Measurements from ENCODE around the gene MAD1L1.

Gene MAD1L1

DNA sequence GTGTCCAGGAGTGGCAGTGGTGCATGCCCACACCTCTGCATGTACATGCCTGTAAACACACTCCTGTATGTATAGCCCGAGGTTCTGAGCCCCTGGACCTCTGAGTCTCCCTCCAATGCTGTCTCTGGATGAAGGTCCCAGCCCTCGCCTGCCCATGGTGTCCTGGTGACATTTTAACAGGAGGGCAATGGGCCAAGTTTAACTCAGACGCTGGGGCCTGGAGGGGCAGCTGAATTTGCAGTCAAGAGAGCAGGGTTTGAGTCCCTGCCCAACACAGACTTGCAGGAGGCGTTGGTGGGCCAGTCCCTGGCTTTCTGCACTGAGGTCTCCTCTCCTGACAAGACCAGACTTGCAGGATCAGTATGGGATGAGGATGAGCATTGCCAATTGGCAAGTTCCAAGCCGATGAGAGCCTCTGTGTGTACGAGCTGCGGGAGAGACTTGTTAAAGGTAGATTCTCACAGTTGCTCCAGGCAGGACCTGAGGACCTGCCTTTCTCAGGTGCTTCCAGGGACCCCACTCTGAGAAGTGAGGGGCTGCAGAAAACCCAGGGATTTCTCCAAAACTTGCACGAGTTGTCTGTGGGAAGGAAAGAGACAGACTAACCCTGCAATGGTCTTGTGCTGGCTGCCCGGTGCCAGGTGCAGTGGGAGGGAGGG is 420.8 kb downstream of the MAD1L1 start:
- Histone ChIP-seq H3K4me3 (ENCODE audit: insufficient read depth, low read depth, low read length, poor library complexity, severe bottlenecking) (no peak overlapping the region), H3K36me3 (ENCODE audit: control insufficient read depth, insufficient read depth, low read length) (peaks cover 7% of the 10 kb centered on the region), H3K27ac (ENCODE audit: insufficient read depth, low read length, poor library complexity, severe bottlenecking) (no peak overlapping the region), H3K27me3 (replicated peaks; ENCODE audit: control insufficient read depth, insufficient read depth, low read length, poor library complexity, severe bottlenecking) (no peaks in the 10 kb centered on the region), H3K4me1 (ENCODE audit: control insufficient read depth, insufficient read depth, low read length, poor library complexity, severe bottlenecking) (no peaks in the 10 kb centered on the region), H3K9me3 (ENCODE audit: control insufficient read depth, low read length) (no peaks in the 10 kb centered on the region)
- DNase-seq, result no peak

DNA sequence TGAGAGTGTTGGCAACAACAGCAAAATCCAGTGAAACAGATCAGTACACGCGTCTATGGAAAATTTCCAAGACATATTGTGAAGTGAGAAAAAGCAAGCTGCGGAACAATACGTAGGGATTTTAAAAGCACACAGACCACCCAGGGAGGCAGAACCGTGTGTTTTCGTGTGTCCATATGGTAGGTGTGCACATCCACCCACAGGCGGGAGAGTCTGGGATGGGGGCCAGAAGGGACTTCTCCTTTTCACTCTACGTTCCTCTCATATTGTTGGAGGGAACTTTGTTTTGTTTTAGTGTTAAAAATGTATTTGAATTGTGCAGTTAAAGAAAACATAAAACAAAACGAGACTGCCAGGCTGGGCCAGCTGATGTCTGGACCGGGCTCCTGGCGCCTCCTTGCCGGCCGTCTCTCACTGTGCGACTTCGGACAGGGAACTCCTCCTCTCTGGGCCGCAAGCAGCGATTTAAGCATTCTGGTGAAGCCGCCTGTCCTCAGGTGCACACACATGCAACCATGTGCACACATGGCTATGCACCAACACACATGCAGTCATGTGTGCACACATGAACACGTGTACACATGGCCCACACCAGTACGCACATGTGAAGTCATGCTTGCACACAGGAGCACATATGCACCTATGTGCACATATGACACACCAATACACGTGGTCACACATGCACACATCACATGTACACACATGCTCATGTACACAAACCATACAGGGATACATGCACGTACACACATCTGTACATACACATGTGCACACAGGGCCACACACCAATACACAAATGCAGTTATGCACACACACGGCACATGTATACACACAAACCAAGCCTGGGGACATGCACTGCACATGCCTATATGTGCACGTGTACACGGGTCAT is 421.5 kb downstream of the MAD1L1 start:
- H3K4me3 ChIP-seq (ENCODE audit: insufficient read depth, low read depth, low read length, poor library complexity, severe bottlenecking), result no peak overlapping the region
- H3K27ac ChIP-seq (ENCODE audit: insufficient read depth, low read length, poor library complexity, severe bottlenecking), result no peak overlapping the region
- no peaks in the 10 kb centered on the region for H3K27me3 ChIP-seq (replicated peaks; ENCODE audit: control insufficient read depth, insufficient read depth, low read length, poor library complexity, severe bottlenecking)
- peaks cover 7% of the 10 kb centered on the region for H3K36me3 ChIP-seq (ENCODE audit: control insufficient read depth, insufficient read depth, low read length)
- H3K4me1 ChIP-seq (ENCODE audit: control insufficient read depth, insufficient read depth, low read length, poor library complexity, severe bottlenecking), result no peaks in the 10 kb centered on the region
- DNase-seq, result no peak
- no peaks in the 10 kb centered on the region for H3K9me3 ChIP-seq (ENCODE audit: control insufficient read depth, low read length)

DNA sequence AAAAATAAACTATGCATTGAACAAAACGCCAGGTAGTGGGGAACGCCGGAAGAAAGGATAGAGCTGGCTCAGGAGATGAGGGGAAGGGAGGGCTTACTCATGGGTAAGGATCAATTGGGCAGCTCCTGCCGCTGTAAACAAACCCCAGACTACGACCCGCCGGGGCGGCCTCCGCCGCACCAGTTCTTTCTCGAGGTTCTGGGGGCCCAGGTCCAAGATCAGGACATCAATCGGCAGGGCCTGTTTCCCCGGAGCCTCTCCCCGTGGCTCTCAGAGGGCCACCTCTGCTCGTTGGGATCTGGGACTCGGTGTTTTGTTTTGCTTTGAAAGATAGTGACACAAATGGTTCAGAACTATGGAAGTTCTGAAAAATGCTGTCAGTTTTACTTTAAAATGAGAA is 422.2 kb downstream of the MAD1L1 start:
- H3K27me3 ChIP-seq (replicated peaks; ENCODE audit: control insufficient read depth, insufficient read depth, low read length, poor library complexity, severe bottlenecking), result no peaks in the 10 kb centered on the region
- H3K4me1 ChIP-seq (ENCODE audit: control insufficient read depth, insufficient read depth, low read length, poor library complexity, severe bottlenecking), result no peaks in the 10 kb centered on the region
- H3K27ac ChIP-seq (ENCODE audit: insufficient read depth, low read length, poor library complexity, severe bottlenecking), result no peak overlapping the region
- peaks cover 3% of the 10 kb centered on the region for H3K36me3 ChIP-seq (ENCODE audit: control insufficient read depth, insufficient read depth, low read length)
- no peaks in the 10 kb centered on the region for H3K9me3 ChIP-seq (ENCODE audit: control insufficient read depth, low read length)
- DNase-seq, result no peak
- H3K4me3 ChIP-seq (ENCODE audit: insufficient read depth, low read depth, low read length, poor library complexity, severe bottlenecking), result no peak overlapping the region

DNA sequence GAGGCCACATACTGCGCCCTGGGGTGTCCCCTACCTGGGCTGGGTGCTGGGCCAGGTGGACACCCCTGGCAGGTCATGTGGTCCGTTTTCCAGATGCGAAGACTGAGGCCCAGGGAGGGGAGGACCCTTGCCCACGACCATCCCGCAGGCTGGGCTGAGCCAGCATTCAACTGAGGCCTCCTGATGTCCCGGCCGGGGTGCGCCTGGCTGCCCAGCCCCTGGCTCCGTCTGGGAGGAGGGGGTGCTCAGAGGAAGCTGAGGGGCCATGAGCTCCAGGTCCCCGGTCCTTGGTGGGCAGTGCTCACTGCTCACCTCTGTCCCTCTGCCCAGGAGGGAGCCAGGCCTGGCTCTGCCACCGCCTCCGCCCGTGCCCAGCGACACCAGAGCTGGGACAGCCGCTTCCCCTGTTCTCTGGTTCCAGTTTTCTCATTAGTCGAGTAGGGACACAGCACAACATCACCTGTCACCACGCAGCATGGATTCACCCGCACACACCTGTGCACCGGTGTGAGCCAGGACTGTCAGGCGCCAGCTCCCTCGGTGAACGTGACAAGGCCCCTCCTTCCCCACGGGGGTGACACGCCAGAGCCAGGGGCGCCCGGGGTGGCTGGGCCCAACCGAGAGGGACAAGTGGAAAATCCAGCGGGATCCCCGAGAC is 423.0 kb downstream of the MAD1L1 start:
- no peaks in the 10 kb centered on the region for H3K27me3 ChIP-seq (replicated peaks; ENCODE audit: control insufficient read depth, insufficient read depth, low read length, poor library complexity, severe bottlenecking)
- no peak overlapping the region for H3K4me3 ChIP-seq (ENCODE audit: insufficient read depth, low read depth, low read length, poor library complexity, severe bottlenecking)
- no peaks in the 10 kb centered on the region for H3K9me3 ChIP-seq (ENCODE audit: control insufficient read depth, low read length)
- DNase-seq, result no peak
- H3K36me3 ChIP-seq (ENCODE audit: control insufficient read depth, insufficient read depth, low read length), result peaks cover 3% of the 10 kb centered on the region
- no peaks in the 10 kb centered on the region for H3K4me1 ChIP-seq (ENCODE audit: control insufficient read depth, insufficient read depth, low read length, poor library complexity, severe bottlenecking)
- H3K27ac ChIP-seq (ENCODE audit: insufficient read depth, low read length, poor library complexity, severe bottlenecking), result no peak overlapping the region

DNA sequence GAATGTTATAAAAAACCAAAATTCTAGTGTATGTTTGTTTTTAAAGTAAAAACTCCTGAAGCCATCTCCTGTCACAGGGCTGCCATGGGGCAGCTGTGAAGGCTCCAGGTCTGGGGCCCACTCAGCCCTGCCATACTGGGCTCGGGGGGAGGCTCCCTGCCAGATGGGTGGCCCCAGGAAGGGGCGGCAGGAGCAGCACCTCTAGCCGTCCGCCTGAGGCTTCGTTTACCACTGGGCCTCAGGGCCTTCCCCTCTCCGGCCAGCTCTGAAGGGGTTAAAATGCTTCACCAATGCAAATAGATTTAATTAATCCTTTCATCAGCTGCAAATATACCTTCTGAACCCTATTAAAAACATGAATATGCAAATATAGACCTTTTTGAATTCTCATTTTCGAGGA is 423.7 kb downstream of the MAD1L1 start:
- no peak overlapping the region for H3K4me3 ChIP-seq (ENCODE audit: insufficient read depth, low read depth, low read length, poor library complexity, severe bottlenecking)
- no peak for DNase-seq
- no peaks in the 10 kb centered on the region for H3K27me3 ChIP-seq (replicated peaks; ENCODE audit: control insufficient read depth, insufficient read depth, low read length, poor library complexity, severe bottlenecking)
- H3K27ac ChIP-seq (ENCODE audit: insufficient read depth, low read length, poor library complexity, severe bottlenecking), result no peak overlapping the region
- peaks cover 2% of the 10 kb centered on the region for H3K36me3 ChIP-seq (ENCODE audit: control insufficient read depth, insufficient read depth, low read length)
- H3K9me3 ChIP-seq (ENCODE audit: control insufficient read depth, low read length), result no peaks in the 10 kb centered on the region
- no peaks in the 10 kb centered on the region for H3K4me1 ChIP-seq (ENCODE audit: control insufficient read depth, insufficient read depth, low read length, poor library complexity, severe bottlenecking)

DNA sequence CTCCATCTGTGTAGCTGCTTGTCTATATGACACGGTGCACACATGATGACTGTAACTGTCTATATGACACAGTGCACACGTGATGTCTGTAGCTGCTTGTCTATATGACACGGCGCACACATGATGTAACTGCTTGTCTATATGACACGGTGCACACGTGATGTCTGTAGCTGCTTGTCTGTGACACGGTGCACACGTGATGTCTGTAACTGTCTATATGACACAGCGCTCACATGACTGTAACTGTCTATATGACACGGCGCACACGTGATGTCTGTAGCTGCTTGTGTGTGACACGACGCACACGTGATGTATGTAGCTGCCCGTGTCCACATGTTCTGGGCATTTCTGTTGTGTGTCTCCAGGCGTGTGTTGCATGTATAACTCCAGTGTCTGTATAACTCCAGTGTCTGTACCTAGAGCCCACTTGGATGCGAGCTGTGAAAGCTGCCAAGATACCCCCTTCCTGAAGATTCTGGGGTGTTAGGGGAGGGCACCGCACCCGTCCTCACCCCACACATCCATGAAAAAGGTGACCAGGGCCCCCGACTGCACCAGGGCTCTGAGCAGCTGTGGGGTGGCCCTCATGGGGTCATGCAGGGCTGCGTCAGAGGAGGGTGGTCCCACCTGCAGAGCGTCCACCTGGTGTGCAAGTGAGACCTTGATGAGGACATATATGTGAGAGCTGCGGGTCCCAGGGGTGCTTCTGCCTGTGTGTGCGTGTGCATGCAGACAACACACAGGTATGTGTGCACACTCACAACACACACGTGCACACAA is 424.7 kb downstream of the MAD1L1 start:
- DNase-seq, result no peak
- H3K4me1 ChIP-seq (ENCODE audit: control insufficient read depth, insufficient read depth, low read length, poor library complexity, severe bottlenecking), result no peaks in the 10 kb centered on the region
- no peaks in the 10 kb centered on the region for H3K9me3 ChIP-seq (ENCODE audit: control insufficient read depth, low read length)
- no peak overlapping the region for H3K4me3 ChIP-seq (ENCODE audit: insufficient read depth, low read depth, low read length, poor library complexity, severe bottlenecking)
- no peaks in the 10 kb centered on the region for H3K27me3 ChIP-seq (replicated peaks; ENCODE audit: control insufficient read depth, insufficient read depth, low read length, poor library complexity, severe bottlenecking)
- H3K27ac ChIP-seq (ENCODE audit: insufficient read depth, low read length, poor library complexity, severe bottlenecking), result no peak overlapping the region
- H3K36me3 ChIP-seq (ENCODE audit: control insufficient read depth, insufficient read depth, low read length), result no peaks in the 10 kb centered on the region

DNA sequence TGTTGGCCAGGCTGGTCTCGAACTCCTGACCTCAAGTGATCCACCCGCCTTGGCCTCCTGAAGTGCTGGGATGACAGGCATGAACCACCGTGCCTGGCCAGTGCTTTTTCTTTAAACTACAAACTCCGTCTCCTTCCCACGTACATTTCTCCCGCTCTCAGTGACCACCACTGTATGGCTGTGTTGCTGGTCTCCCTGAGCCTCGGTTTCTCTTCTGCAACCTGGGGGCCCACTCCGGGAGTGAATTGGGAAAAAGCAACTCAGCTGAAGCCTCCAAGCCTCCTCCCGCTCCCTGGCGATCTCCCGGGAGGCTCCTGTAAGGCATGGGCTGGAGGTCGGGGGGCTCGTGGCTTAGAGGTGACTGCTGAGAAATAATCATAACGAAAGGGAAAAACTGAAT is 426.4 kb downstream of the MAD1L1 start:
- no peak for DNase-seq
- H3K4me3 ChIP-seq (ENCODE audit: insufficient read depth, low read depth, low read length, poor library complexity, severe bottlenecking), result no peak overlapping the region
- H3K4me1 ChIP-seq (ENCODE audit: control insufficient read depth, insufficient read depth, low read length, poor library complexity, severe bottlenecking), result no peaks in the 10 kb centered on the region
- no peaks in the 10 kb centered on the region for H3K36me3 ChIP-seq (ENCODE audit: control insufficient read depth, insufficient read depth, low read length)
- H3K27me3 ChIP-seq (replicated peaks; ENCODE audit: control insufficient read depth, insufficient read depth, low read length, poor library complexity, severe bottlenecking), result no peaks in the 10 kb centered on the region
- H3K9me3 ChIP-seq (ENCODE audit: control insufficient read depth, low read length), result no peaks in the 10 kb centered on the region
- no peak overlapping the region for H3K27ac ChIP-seq (ENCODE audit: insufficient read depth, low read length, poor library complexity, severe bottlenecking)

DNA sequence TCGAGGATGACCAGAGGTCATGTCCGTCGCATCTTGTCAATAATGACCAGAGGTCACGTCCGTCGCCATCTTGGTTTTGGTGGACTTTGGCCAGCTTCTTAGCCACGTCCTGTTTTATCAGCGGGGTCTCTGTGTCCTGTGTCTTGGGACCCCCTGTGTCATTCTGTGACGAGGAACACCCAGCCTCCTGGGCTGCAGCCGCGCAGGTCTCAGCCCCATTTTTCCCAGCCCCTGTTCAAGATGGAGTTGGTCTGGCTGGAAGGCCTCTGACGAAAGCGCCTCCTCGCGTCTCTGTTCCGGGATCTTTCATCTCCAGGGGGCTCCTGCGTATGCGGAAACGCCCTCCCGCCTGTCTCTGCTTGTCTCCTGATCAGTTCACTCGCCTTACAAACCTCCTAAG is 428.4 kb downstream of the MAD1L1 start:
- Histone ChIP-seq H3K27ac (ENCODE audit: insufficient read depth, low read length, poor library complexity, severe bottlenecking) (no peak overlapping the region), H3K4me3 (ENCODE audit: insufficient read depth, low read depth, low read length, poor library complexity, severe bottlenecking) (no peak overlapping the region), H3K36me3 (ENCODE audit: control insufficient read depth, insufficient read depth, low read length) (no peaks in the 10 kb centered on the region), H3K9me3 (ENCODE audit: control insufficient read depth, low read length) (no peaks in the 10 kb centered on the region), H3K27me3 (replicated peaks; ENCODE audit: control insufficient read depth, insufficient read depth, low read length, poor library complexity, severe bottlenecking) (no peaks in the 10 kb centered on the region), H3K4me1 (ENCODE audit: control insufficient read depth, insufficient read depth, low read length, poor library complexity, severe bottlenecking) (no peaks in the 10 kb centered on the region)
- no peak for DNase-seq

DNA sequence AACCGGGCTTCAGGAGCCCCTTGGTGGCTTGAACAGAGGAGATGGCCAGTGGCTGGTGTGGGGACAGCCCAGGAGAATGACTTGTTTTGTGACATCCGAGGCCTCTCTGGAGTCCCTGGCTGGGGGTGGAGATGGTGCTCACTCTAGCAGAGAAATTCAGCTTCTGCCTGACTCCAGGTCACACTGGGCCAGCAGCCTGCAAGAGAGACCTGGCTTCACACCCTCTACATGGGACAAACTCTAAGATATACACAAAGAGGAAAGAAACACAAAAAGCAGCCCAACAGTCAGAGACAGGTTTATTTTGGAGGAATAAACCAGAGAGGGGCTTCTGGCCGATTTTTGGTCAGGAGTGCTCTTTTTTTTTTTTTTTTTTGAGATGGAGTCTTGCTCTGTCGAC is 429.8 kb downstream of the MAD1L1 start:
- no peaks in the 10 kb centered on the region for H3K4me1 ChIP-seq (ENCODE audit: control insufficient read depth, insufficient read depth, low read length, poor library complexity, severe bottlenecking)
- H3K4me3 ChIP-seq (ENCODE audit: insufficient read depth, low read depth, low read length, poor library complexity, severe bottlenecking), result no peak overlapping the region
- no peak overlapping the region for H3K27ac ChIP-seq (ENCODE audit: insufficient read depth, low read length, poor library complexity, severe bottlenecking)
- no peaks in the 10 kb centered on the region for H3K36me3 ChIP-seq (ENCODE audit: control insufficient read depth, insufficient read depth, low read length)
- no peak for DNase-seq
- no peaks in the 10 kb centered on the region for H3K9me3 ChIP-seq (ENCODE audit: control insufficient read depth, low read length)
- no peaks in the 10 kb centered on the region for H3K27me3 ChIP-seq (replicated peaks; ENCODE audit: control insufficient read depth, insufficient read depth, low read length, poor library complexity, severe bottlenecking)

Measured in effector memory CD4-positive, alpha-beta T cell (primary cell).